Endothelial cell of umbilical vein (primary cell): ENCODE data around the gene FKRP. TPM values are rescaled to one million over a fixed set of nuclear protein-coding genes. Genes with fewer than 3 reads are reported as not detected.

Source experiments
- BruUV-seq: library from RNA; stranded (reverse); fragments of 400-500 nt; replicated peaks from 2 replicates; lab custom pipeline; 2021; lab: Mats Ljungman, UMichigan
- CTCF ChIA-PET: fragments of 300-600, 350-600 bp; sonication (Branson Sonifier 250); formaldehyde crosslinking; loops from one replicate; lab custom pipeline; 2021; ENCODE audit warnings: antibody characterized with exemption, inconsistent platforms; lab: Charles Lee
- POLR2A ChIA-PET: fragments of 300-600, 350-600 bp; sonication (Branson Sonifier 250); formaldehyde crosslinking; loops from one replicate; lab custom pipeline; 2021; ENCODE audit warnings: antibody characterized with exemption, inconsistent platforms; lab: Charles Lee
- DNase-seq: peaks from one replicate; pipeline ENCODE4 v3.0.0-alpha.2; 2011; ENCODE audit warnings: low read depth, low spot score
- FAIRE-seq: peaks from 2 replicates; lab custom pipeline; 2011; peaks lifted over from hg19 to GRCh38; lab: Jason Lieb, UNC
- H2AFZ ChIP-seq: 2 replicates; pipeline ENCODE4 v1.6.0; 2012; ENCODE audit warnings: low read depth, low read length, control low read depth, inconsistent platforms
- H3K27ac ChIP-seq: 2 replicates; pipeline ENCODE4 v1.5.1; 2011; ENCODE audit warnings: low read depth, mild to moderate bottlenecking, control low read depth, low read length, moderate library complexity; ENCODE audit not compliant: insufficient read depth
- H3K27me3 ChIP-seq, 2 experiments: 2 replicates each; pipeline versions ENCODE4 v1.6.0 to v1.6.1; 2011; ENCODE audit warnings: low read length in 2 of 2, mixed read lengths in 1 of 2; ENCODE audit not compliant: control insufficient read depth in 2 of 2, insufficient read depth in 2 of 2
- H3K36me3 ChIP-seq, 2 experiments: 2 replicates in 1 of 2; 3 replicates in 1 of 2; pipeline ENCODE4 v1.5.1; 2011; ENCODE audit warnings: low read length in 2 of 2, mild to moderate bottlenecking in 1 of 2, moderate library complexity in 1 of 2; ENCODE audit not compliant: control insufficient read depth in 2 of 2, insufficient read depth in 2 of 2; ENCODE audit errors: extremely low read depth in 1 of 2
- H3K4me1 ChIP-seq: 3 replicates; pipeline ENCODE4 v1.5.1; 2011; ENCODE audit warnings: mild to moderate bottlenecking, low read length; ENCODE audit not compliant: control insufficient read depth, insufficient read depth; ENCODE audit errors: extremely low read depth
- H3K4me2 ChIP-seq: 2 replicates; pipeline ENCODE4 v1.6.1; 2011; ENCODE audit warnings: low read length, control low read depth, mixed read lengths; ENCODE audit not compliant: insufficient read depth
- H3K4me3 ChIP-seq, 3 experiments: fragments of 200-600 bp in 1 of 3; sonication (generic), shearing (Covaris generic) in 1 of 3; replicated peaks in 1 of 3; 2 replicates each; pipeline ENCODE4 v1.5.1; 2011 to 2016; ENCODE audit warnings: control low read depth in 3 of 3, low read length in 3 of 3, mild to moderate bottlenecking in 2 of 3, inconsistent platforms in 1 of 3, low read depth in 1 of 3, moderate library complexity in 1 of 3; ENCODE audit not compliant: insufficient read depth in 1 of 3
- H3K79me2 ChIP-seq: 2 replicates; pipeline ENCODE4 v1.6.0; 2012; ENCODE audit warnings: low read length, inconsistent platforms; ENCODE audit not compliant: control insufficient read depth, insufficient read depth
- H3K9ac ChIP-seq: replicated peaks from 2 replicates; pipeline ENCODE3; 2011; ENCODE audit warnings: low read length, control low read depth; ENCODE audit not compliant: insufficient read depth; ENCODE audit errors: extremely low read depth
- H3K9me1 ChIP-seq: replicated peaks from 3 replicates; pipeline ENCODE4 v1.6.0; 2011; ENCODE audit warnings: mild to moderate bottlenecking, low read length; ENCODE audit not compliant: control insufficient read depth, insufficient read depth; ENCODE audit errors: extremely low read depth
- H3K9me3 ChIP-seq: replicated peaks from 2 replicates; pipeline ENCODE4 v1.5.1; 2012; ENCODE audit warnings: low read length, inconsistent platforms; ENCODE audit not compliant: control insufficient read depth, insufficient read depth
- H4K20me1 ChIP-seq: replicated peaks from 2 replicates; pipeline ENCODE3; 2011; ENCODE audit warnings: mild to moderate bottlenecking, low read length; ENCODE audit not compliant: control insufficient read depth, insufficient read depth; ENCODE audit errors: extremely low read depth
- FOS ChIP-seq: IDR thresholded peaks from 2 replicates; pipeline ENCODE4 v1.6.1; 2011; ENCODE audit warnings: mild to moderate bottlenecking, low read length, moderate library complexity, borderline replicate concordance; ENCODE audit not compliant: insufficient read depth
- POLR2A ChIP-seq: IDR thresholded peaks from 2 replicates; pipeline ENCODE4 v1.6.1; 2012; ENCODE audit warnings: low read depth, mild to moderate bottlenecking, control low read depth, low read length
- POLR2AphosphoS5 ChIP-seq: IDR thresholded peaks from 2 replicates; pipeline ENCODE4 v1.6.1; 2012; ENCODE audit warnings: low read depth, mild to moderate bottlenecking, control low read depth, low read length, moderate library complexity; ENCODE audit not compliant: insufficient read depth
- dilution Hi-C: fragments of 300-500 bp; cut with MboI; formaldehyde crosslinking; loops from one replicate; pipeline ENCODE4 v1.15.0; 2019; ENCODE audit warnings: low sequenced_read_pairs; ENCODE audit not compliant: extremely low pct_ligation_motif_present
- intact Hi-C: fragments of 100-400 bp; cut with micrococcal nuclease; formaldehyde crosslinking; loops from one replicate; pipeline ENCODE4 v1.10.0; 2022
- polyA plus RNA-seq, 4 experiments: library from polyadenylated mRNA; depleted of rRNA in 3 of 4; stranded (reverse) in 3 of 4; unstranded in 1 of 4; fragments of >200 nt; gene quantifications; 2 replicates each; pipeline versions ENCODE4 v1.2.1 to v1.2.3, GENCODE V29; 2011 to 2012; ENCODE audit warnings: missing spikeins in 1 of 4
- total RNA-seq: library from RNA; stranded (reverse); gene quantifications from 2 replicates; pipeline ENCODE4 v1.2.3, GENCODE V29; 2021
- TF ChIP-seq, protein P1 (sequence below), 2 donors: IDR thresholded peaks; 1 replicate in 1 of 2; 2 replicates in 1 of 2; pipeline ENCODE4 v1.5.1; 2011; ENCODE audit warnings: low read length in 2 of 2, mild to moderate bottlenecking in 2 of 2, moderate library complexity in 2 of 2, control low read depth in 1 of 2, inconsistent platforms in 1 of 2, low read depth in 1 of 2; ENCODE audit not compliant: insufficient read depth in 1 of 2; ENCODE audit errors: extremely low read depth in 1 of 2

Gene FKRP
- total and polyA plus RNA-seq, 2 donors (not counting 3 experiments of a cell fraction or from before 2014, with no cell fraction given), result 31.5 to 32.8 TPM

DNA sequence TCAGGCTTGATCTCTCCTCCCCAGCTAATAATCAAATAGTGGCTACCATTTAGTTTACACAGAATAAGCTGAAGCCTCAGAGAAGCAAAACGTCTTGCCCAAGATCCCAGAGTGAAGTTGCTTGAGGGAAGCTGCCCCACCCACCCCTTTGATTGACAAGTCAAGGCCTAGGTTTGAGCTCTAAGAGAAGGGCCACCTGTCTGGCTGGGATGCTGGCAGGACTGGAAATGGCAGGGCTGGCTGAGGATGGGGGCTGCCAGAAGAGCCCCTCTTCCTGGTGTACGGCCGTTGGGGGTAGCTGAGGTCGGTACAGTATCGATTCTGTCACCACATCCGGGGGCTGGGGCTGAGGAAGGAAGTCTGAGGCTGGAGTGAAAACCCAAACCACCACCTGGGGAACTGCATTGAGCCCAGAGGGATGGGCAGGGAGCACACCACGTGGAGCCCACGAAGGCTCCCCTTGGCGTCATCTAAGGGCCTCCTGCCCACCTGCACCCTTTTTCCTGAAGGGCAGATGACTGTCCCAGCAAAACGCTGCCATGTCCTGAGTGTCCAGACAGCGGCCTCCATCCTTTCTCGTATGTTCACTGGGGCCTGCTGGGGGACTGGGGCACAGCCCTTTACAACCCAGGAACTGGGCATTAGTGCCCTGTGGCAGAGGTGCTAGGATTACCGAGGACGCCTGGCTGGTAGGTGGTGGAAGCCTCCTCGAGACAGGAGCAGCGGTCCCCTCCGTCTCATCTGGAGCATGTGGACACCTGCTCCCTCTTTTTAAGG is 27.5 kb upstream of the FKRP start:
- Histone ChIP-seq H3K4me1 (peaks cover 41% of the 10 kb centered on the region), H3K4me3 (no peak overlapping the region), H4K20me1 (no peaks in the 10 kb centered on the region), H3K9me1 (no peaks in the 10 kb centered on the region), H3K9ac (no peak overlapping the region), H3K79me2 (peaks cover 27% of the 10 kb centered on the region), H3K27me3 (no peaks in the 10 kb centered on the region), H3K4me2 (no peak overlapping the region), H3K27ac (no peak overlapping the region), H3K9me3 (no peaks in the 10 kb centered on the region), H3K36me3 (peaks cover 6 to 30% of the 10 kb centered on the region in 2 experiments), H2AFZ (no peak overlapping the region)
- no peak for DNase-seq
- intact Hi-C loops, result no loop called here
- peak; percentile 64 for TF ChIP-seq POLR2AphosphoS5
- no peak for TF ChIP-seq FOS
- peak; percentile 36 for TF ChIP-seq POLR2A
- TF ChIP-seq, protein P1, sequence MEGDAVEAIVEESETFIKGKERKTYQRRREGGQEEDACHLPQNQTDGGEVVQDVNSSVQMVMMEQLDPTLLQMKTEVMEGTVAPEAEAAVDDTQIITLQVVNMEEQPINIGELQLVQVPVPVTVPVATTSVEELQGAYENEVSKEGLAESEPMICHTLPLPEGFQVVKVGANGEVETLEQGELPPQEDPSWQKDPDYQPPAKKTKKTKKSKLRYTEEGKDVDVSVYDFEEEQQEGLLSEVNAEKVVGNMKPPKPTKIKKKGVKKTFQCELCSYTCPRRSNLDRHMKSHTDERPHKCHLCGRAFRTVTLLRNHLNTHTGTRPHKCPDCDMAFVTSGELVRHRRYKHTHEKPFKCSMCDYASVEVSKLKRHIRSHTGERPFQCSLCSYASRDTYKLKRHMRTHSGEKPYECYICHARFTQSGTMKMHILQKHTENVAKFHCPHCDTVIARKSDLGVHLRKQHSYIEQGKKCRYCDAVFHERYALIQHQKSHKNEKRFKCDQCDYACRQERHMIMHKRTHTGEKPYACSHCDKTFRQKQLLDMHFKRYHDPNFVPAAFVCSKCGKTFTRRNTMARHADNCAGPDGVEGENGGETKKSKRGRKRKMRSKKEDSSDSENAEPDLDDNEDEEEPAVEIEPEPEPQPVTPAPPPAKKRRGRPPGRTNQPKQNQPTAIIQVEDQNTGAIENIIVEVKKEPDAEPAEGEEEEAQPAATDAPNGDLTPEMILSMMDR (IDR thresholded peaks at IDR 0.05; ENCODE audit: extremely low read depth in 1 of 2, insufficient read depth in 1 of 2, low read depth in 1 of 2, low read length in 2 of 2), result no peak
- FAIRE-seq, result peak; percentile 42
- ChIA-PET POLR2A (interaction anchor here (0.6 kb wide), 1 partner anchor 122 kb away, joined by 7 read pairs; no protein-coding TSS in a partner anchor), CTCF (interaction anchor here (1.0 kb wide), 1 partner anchor 13 kb away, joined by 3 read pairs; no protein-coding TSS in a partner anchor)
- dilution Hi-C loops, result no loop called here
- no TSS peak for BruUV-seq
